GM12873 (cell line): ENCODE data around the gene ZMYM4.

Experiments
- TF ChIP-seq, protein P1 (sequence below): IDR thresholded peaks from 2 replicates; pipeline ENCODE4 v1.5.1; 2012; ENCODE audit warnings: low read depth, mild to moderate bottlenecking, moderate library complexity, low read length, control low read depth; ENCODE audit not compliant: insufficient read depth; ENCODE audit errors: missing control alignments

The ZMYM4 gene

DNA sequence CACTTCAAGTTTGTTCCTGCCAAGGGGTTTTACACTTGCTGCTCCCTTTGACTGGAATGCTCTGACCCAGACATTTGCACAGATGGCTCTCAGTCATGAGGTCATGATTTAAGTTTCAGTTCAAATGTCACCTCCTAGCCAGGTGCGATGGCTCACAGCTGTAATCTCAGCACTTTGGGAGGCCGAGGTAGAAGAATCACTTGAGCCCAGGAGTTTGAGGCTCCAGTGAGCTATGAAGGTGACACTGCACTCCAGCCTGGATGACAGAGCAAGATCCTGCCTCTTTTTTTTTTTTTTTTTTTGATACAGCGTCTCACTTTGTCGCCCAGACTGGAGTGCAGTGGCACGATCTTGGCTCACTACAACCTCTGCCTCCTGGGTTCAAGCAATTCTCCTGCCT is 4.5 kb upstream of the ZMYM4 start:
- TF ChIP-seq, protein P1, sequence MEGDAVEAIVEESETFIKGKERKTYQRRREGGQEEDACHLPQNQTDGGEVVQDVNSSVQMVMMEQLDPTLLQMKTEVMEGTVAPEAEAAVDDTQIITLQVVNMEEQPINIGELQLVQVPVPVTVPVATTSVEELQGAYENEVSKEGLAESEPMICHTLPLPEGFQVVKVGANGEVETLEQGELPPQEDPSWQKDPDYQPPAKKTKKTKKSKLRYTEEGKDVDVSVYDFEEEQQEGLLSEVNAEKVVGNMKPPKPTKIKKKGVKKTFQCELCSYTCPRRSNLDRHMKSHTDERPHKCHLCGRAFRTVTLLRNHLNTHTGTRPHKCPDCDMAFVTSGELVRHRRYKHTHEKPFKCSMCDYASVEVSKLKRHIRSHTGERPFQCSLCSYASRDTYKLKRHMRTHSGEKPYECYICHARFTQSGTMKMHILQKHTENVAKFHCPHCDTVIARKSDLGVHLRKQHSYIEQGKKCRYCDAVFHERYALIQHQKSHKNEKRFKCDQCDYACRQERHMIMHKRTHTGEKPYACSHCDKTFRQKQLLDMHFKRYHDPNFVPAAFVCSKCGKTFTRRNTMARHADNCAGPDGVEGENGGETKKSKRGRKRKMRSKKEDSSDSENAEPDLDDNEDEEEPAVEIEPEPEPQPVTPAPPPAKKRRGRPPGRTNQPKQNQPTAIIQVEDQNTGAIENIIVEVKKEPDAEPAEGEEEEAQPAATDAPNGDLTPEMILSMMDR, result no peak

DNA sequence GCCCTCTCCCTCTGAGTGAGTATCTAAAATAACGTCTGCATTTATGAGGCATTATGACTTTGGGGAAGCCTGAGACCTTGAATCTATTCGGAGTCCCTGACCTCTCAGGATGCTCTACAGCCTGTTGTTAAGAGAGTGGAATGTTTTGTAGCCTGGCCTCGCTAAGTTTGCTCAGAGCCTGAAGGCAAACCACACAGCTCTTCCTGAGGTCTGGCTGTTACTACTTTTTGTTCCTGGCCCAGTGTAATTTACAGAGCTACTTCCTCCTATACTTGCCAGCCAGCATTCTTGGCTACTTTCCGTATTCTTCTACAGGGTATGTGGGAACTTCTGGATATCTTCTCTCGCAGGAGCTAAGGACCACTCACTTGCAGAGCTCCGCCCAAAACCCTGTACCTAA is 3.6 kb upstream of the ZMYM4 start:
- TF ChIP-seq, protein P1, result no peak

DNA sequence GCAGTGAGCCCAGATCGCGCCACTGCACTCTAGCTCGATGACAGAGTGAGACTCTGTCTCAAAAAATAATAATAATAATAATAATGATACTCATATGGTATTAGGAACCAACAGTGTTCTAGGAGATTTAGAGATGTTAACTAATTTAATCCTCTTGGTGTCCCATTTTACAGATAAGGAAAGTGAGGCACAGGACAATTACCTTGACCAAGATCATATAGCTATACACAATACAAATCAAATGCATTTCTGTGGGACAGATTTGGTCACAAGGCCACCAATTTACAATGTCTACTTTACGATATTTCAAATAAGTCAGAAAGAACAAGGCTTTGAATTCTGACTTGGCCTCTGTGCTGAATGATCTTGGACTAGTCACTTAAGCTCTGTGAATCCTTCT is 2.2 kb upstream of the ZMYM4 start:
- TF ChIP-seq, protein P1, result no peak

DNA sequence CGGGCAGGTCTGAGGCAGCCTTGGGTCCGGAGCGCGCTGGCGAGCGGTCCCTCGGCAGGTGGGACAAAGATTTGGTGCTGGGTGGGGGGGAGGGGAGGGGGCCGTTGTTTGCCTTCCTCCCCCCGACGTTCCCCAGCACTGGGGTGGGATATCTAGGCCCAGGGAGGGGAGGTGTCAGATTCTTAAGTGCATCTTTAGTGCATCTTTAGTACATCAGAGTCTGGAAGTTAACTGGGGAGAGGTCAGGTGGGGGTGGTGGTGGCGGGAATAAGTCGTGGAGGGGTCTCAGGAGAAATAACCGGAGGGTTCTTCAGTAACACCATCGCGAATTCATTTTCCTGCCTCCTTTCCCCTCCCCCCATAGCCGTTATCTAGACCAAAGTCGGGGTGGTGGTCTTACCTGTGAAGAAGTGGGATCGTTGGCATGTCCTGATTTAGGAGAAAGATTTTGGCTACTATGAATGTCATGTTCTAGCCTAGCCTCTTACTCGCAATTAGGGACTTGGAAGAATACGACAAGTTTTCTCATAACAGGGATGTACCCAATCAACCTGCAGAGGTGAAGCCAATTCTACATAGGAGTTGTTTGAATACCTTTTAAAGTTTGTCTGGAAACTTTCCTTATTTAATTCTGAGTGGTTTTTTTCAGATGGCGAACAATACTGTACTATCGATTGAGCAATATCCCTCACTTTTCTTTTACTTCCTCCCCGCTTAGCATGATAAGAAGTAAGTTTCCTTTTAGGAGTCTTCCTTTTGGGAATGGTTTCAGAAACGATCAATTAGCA is 886 bp downstream of the ZMYM4 start:
- TF ChIP-seq, protein P1, result no peak

DNA sequence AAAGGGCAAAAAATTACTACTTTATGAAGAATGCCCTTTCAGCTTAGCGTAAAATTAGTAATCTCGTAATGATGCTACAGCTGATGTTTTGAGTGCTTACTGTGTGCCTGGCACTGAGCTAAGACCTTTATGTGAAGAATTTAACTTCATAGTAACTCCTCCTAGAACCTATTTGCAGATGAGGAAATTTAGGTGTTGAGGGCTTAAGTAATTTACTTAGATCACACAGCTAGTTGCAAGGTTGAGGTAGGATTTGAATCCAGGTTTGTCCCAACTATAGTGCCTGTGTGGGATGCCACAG is 1.4 kb downstream of the ZMYM4 start:
- TF ChIP-seq, protein P1, result no peak

DNA sequence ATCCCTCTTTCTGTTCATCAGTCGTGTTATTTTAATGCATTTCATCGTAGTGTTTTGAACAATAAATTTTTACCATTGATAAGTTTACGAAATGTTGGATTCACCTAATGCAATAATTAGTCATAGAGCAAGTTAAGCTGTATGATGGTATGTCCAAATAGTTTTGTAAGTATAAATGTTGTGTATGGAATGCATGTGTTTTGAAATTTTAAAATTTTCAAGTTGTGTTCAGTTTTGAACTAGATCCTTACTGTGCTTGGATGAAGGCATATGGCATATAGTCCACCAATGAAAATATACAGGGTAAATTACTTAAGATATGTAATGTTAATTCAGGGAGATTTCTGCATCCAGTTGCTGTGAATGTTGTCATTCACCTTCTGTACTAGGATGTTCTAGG is 2.3 kb downstream of the ZMYM4 start:
- TF ChIP-seq, protein P1, result no peak

DNA sequence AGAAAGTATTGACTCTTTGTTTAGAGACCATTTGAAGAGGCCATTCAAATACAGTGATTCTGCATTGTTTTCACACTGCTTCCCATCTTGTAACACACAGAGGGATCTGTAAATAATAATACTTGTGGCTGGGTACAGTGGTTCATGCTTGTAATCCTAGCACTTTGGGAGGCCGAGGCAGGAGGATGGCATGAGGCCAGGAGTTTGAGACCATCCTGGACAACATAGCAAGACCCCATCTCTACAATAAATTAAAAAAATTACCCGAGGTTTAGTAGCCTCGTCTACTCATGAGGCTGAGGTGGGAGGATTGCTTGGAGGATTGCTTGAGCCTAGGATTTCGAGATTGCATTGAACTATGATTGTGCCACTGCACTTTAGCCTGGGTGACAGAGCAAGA is 5.7 kb downstream of the ZMYM4 start:
- TF ChIP-seq, protein P1, result no peak
